GM04504 (cell line): ENCODE measurements around the gene DCAF11.

Source experiments
- DNase-seq: peaks from one replicate; pipeline ENCODE4 v3.0.0-alpha.2; 2012; ENCODE audit warnings: low read depth

The DCAF11 gene

DNA sequence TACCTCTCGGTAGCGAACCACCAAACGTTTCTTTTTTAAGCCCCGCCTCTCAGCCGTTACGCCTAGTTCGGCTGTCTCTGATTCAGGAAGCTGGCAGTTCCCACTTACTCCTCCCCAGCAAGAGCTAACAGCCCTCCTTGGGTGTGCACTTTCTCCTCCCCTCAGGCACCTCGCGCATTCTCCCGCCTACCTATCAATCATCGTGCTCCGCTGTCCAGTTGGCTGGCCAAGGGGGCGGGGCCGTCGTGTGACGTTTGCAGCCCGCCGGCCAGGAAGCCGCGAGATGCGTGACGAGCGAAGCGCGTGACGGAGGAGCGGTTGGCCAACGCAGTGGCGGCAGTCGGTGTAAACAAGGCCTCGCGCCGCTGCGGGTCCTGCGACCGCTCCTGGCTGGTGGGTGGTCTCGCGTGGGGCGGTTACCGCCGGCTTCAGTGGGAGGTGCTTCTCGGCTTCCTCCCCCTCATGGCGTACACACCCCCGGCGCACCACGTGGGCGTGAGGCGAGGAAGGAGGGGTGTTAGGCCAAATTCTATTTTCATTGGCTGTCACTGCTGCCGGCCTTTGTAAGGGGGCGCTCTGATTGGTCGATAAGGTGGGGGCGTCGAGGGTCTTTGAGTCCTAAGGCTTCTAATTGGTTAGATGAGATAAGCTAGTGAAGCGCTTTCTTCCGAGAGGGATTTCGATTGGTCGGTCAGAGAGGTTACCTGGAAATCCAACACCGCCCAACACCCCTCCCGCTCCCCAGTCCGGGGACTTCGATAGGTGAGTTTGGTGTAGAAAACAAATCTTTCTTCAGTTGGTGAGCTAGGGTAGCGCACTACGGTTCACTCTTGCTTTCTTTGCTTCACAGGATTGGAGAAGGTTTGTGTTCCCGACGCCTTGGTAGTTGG is at the start of gene DCAF11, which contains the start of gene NRL:
TSS of gene DCAF11 (plus strand) at position 246 of the 890 bp plus-strand sequence. CDS start 818 bp downstream, outside the sequence.
TSS of gene NRL (minus strand) at position 418 of the 890 bp plus-strand sequence. CDS start 32,101 bp downstream, outside the sequence.
- peak; percentile 99 for DNase-seq

DNA sequence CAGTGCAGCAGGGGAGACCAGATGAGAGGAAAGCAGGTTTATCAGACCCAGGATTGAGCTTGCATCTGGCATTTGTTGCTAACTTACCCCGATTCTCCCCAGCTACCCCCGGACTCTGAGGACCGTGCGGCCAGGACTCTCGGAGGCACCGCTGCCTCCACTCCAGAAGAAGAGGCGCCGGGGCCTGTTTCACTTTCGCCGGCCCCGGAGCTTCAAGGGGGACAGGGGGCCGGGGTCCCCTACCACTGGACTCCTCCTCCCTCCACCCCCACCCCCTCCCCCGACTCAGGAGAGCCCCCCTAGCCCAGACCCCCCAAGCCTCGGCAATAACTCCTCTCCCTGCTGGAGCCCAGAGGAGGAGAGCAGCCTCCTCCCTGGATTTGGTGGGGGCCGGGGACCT is 49.7 kb upstream of the DCAF11 start:
- no peak for DNase-seq

DNA sequence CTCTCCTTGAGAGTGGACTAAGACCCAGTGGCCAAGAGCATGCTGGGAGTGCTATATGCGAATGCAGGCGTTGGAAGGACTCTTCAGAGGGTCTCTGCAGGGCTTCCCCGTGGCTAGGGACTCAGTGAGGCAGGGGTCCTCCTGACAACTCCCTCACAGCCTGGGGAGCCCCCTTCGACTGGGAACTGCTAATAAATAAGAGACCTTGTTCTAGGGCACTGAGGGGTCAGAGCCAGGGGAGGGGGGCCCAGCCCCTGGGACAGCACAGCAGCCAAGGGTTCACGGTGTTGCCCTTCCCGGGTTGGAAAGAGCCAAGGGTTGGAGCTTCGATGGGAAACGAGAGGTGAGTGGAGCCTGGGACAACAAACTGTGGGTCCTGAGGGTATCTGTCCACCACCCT is 49.2 kb upstream of the DCAF11 start:
- no peak for DNase-seq

DNA sequence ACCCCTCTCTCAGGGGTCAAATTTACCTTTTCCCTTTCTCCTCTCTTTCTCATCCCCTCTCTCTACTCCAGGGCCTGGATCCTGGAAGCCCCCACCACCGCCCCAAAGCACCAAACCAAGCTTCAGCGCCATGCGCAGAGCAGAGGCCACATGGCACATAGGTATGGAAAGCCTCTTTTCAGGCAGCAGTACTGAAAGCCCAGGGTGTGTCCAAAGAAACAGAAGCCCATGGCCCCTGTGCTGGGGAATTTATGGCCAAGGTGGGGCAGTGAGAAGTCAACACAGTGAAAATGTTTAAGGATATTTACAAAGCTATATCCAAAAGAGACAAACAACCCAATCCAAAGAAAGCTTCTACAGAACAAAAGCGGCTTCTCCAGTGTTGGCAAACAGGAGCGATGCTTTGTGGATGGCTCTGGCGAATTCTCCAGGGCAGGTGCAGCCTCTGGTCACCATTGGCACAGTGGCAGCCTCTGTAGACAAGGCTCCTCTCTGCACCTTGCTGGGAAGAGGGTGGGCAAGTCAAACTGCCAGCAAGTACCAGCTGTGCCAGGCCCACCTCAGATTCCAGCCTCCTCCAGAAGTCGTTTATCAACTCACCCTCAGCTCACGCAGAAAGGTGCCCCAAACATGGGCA is 48.0 kb upstream of the DCAF11 start:
- no peak for DNase-seq

DNA sequence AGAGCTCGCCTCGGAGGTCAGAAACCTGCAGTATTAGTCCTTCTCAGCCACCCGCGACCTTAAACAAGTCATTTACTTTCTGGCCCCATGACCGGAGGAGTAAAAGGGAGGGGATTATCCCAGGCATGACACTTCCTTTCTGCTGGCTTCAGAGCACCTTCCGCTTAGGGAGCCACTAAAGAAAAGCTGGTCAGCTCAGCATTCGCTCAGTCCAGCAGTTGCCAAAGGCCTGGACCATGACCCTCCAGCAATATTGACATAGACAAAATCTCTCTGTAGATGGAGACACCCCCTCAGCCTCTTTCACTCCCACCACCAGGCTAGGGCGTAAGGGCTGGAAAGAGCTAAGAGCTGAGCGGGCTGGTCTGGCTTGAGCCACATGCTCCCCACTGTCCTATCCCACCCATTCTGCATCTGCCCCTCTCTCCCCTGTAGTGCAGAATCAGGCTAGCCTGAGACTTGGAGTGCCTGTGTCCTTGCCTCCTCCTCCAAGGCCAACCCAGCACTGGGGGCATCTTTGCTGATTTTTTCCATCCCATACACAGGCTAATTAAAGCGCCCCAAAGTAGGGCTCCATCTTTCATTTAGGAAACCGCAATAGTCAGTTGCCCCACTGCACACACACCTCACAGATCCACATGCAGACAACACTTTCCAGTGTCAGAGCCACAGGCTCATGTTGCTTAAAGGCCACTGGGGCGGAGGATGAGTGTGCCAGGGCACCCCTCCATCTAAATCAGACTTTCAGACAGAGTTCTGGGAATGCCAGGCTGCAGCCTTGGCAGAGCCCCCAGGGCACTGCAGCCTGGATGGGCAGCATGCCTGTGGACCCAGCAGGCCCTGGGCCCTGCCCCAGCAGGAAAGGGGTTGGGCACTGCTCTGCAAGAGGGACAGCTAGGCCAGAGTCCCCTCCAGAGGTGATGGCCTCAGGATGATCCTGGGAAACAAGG is 47.2 kb upstream of the DCAF11 start:
- DNase-seq, result no peak

DNA sequence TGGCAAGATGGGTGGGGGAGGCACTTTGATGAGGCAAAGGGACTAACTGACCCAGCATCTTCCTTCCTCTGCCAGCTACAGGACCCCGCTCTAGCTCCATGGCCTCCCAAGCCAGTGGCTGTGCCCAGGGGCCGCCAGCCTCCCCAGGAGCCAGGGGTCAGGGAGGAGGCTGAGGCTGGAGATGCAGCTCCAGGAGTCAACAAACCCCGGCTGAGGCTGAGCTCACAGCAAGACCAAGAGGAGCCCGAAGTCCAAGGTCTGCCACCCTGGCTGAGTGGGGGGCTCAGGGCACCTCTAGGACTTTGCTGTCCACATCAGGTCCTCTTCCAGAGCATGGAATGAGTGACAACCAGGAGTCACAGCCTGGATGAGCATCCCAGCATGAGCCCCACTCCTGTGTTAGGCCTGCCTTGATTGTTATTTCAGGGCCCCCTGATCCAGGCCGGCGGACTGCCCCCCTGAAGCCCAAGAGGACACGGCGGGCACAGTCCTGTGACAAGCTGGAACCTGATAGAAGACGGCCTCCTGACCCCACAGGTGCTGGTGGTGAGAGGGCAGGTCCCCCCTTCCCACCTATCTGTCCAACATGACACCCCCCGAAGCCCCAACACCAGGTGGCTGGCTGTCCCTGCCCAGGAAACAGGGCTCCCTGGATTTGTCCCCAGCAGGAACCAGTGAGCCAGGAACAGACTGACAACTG is 45.7 kb upstream of the DCAF11 start:
- DNase-seq, result no peak

DNA sequence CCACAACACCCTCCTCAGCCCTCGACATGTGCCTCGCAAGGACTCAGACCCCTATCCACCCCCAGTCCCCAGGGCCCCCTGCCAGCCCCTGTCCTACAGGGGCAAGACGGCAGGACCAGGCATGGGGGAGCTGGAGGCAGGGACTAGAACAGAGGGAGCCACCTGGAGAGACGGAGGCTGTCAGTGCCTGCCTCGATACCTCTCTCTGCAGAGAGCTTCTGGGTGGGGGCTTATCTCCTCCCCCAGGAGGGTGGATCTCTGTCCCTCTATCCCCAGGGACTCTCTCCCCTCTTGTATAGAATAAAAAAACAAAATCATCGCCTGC is 45.2 kb upstream of the DCAF11 start:
- no peak for DNase-seq

DNA sequence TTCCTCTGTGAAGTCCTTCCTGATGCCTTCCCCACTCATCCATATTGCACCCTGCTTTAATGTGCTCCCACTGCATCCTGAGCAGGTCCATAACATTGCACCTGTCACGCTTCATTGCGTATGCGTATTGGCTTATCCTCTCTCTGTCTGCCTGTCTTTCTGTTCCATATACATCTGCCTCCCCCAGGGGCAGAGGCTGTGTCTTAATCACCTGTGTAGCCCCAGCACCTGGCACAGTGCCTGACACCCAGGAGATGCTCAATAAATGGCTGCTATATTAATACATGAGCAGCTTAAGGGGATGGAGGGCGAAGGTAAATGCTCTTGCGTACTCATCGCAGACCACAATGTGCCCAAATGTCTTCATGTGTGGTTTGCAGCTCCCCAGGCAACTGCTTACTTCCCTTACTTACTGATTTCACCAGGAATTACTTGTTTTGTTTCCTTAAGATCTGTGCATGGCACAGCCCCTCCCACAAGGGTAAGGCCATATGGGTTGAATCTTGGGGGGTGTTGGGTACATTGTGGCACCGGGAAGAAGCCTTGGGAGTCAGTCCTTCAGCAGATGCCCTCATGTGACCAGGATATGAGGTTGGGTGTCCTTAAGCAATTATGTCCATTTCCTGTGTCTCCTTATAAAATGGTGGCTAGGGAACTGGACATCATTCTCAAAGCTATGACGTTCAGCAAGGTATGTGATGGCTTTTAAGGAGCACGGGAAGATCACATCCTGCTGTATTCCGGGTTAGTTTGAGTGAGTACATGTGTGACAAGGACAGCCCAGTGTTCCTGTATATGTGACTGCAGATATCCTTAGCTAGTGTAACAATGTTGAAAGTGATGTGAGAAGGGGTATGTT is 44.1 kb upstream of the DCAF11 start:
- no peak for DNase-seq

DNA sequence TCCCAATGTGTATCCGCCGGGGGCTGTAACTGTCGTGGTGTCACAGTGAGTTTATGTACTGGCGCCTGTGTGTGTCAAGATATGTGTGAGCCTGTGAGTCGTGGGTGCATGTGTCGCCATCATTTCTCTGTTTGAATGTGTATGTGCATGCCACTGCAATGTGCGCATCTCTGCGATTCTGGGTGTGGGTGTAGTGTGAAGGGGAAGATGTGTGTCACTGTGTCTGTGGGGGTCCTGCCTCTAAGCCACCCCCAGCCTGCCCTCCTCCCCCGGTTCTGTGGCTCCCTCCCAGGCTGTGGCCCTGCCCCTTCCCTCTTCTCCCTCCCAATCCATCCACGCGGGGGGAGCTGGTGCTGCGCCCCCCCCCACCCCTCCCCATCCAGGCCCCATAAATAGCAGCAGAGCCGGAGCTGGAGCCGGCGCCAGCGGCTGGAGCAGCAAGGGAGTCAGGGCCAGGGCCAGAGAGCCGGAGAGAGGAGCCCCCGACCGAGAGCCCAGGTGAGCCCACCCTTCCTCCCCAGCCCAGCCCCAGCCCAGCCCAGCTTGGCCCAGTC is 43.4 kb upstream of the DCAF11 start, which contains the start of gene CPNE6:
TSS of gene CPNE6 (plus strand) at position 419 of the 554 bp plus-strand sequence. CDS start 1,375 bp downstream, outside the sequence.
- no peak for DNase-seq

DNA sequence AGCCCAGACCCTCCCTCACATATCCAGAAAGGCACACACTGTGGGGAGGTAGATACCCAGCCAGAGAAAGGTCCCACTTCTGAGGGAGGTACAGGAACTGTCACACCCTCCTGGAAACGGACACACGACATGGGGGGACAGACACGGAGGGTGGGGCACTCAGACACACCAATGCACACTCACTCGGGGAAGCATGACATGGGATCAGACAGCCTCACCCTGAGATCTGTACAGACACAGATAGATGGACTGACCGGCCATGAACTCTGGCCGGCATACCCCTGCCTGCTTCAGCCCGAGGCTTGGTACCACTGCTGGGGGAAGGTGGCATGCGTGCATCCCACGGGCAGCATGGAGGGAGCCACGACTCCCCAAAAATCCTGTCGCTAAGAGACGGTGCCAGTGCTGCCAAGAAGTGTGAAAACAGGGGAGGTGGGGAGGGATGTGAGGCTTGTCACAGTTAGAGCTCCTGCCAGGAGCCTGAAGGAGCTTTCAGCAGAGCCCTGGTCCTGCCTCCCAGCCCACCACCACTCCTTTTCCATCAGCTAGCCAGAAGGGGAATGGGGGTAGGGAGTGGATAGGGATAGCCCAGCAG is 42.6 kb upstream of the DCAF11 start:
- DNase-seq, result no peak

DNA sequence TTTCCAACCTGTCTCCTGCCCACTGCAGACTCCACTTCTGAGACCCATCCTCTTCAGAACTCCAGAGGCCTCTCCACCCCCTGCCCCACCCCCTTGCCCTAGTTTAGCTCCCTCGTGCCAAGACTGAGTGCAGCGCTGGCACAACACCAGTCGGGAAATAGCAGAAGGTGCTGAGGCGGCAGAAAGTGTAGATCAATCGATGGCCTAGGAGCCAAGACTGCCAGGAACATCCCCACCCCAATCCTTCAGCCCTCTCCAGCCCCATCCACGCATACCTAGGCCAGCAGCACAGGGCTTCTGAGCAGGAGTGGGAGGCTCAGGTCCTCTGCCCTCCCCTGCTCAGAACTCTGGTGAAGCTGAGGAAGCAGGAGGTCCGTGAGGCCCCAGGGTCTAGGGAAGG is 42.1 kb upstream of the DCAF11 start:
- no peak for DNase-seq

DNA sequence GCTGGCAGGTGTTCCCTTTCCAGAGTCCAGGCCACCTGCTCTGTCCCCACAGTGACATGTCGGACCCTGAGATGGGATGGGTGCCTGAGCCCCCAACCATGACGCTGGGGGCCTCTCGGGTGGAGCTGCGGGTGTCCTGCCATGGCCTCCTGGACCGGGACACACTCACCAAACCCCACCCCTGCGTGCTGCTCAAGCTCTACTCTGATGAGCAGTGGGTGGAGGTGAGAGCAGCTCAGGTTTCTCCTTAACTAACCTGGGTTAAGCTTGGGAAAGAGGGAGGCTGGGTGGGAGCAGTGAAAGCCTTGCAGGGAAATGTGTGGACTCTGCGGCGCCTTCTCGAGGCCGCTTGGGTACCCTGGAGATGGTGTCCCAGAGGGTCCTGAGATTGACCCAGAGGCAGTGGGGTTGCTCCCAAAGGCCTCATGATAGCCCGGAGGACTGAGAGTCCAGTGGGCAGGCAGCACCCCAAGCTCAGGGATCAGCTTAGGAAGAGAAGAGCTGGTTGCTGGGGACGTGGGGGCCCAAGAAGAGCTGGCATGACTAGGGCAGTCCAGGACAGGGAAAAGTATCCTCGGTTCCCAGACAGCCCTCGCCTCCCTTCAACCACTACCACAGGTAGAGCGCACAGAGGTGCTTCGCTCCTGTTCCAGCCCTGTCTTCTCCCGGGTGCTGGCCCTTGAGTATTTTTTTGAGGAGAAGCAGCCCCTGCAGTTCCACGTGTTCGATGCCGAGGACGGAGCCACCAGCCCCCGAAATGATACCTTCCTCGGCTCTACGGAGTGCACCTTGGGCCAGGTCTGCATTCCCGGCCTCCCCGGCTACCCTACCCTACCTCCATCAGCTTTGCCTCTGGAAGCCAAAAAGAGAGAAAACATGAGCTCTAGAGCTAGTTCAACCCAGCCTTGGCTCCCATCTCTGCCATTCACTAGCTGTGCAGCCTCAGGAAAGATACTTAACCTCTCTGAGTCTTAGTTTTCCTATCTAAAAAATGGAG is 41.4 kb upstream of the DCAF11 start:
- DNase-seq, result no peak

DNA sequence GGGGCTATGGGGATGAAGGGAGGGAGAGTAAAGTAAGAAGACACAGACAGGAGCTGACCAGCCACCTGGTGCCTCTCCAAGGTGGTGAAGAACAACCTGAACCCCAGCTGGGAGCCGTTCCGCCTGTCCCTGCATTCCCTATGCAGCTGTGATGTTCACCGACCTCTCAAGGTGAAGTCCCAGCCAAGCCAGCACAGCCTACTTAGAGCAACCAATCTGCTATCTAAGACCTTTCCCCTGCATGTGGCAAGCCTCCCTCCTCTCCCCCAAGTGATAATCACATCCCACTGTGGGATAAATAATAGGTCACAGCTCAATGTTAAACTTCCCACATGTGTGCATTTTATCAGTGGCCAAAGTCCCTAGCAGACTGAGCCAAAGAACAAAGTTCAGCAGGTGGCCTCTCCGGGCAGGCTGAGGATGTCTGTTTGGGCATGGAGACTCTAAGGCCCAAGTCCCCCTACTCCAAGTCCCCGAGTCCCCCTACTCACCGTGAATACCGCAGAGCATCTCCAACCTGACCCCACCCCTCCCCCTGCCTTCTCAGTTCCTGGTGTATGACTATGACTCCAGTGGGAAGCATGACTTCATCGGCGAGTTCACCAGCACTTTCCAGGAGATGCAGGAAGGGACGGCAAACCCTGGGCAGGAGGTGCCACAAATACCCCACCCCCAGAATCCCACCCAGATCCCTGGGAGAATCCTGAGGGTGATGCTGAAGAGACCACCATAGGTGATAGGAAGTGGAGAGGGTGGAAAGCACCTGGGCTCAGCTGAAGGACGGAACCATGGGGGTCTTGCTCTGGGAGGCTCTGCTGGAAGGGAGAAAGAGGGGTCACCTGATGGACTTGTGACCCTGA is 39.7 kb upstream of the DCAF11 start:
- no peak for DNase-seq

DNA sequence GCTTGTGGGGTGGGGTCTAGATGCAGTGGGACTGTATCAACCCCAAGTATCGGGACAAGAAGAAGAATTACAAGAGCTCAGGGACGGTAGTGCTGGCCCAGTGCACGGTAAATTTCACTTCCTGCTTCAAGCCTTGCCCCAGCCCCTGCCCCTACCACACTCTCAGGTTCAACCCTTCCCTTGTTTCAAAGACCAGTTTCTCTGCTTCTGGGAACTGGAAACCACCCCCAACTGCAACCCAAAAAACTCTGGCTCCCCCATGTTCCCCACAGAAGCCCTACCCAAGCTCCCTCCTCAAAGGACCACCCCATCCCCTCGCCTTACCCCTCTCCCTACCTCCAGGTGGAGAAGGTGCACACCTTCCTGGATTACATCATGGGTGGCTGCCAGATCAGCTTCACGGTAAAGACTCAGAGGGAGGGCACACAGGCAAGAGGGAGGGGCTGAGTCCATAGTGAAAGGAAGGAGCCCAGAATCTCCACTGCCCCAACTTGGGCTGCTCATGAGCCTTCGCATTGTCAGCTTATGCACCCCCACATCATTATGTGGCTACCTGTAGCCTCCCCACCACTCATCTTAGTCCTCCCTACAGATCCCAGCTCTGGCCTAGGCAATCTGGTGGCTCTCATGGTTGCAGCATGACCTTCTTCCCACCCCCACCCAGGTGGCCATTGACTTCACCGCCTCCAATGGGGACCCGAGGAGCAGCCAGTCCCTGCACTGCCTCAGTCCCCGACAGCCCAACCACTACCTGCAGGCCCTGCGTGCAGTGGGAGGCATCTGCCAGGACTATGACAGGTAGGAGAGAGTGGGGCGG is 38.9 kb upstream of the DCAF11 start:
- DNase-seq, result no peak

DNA sequence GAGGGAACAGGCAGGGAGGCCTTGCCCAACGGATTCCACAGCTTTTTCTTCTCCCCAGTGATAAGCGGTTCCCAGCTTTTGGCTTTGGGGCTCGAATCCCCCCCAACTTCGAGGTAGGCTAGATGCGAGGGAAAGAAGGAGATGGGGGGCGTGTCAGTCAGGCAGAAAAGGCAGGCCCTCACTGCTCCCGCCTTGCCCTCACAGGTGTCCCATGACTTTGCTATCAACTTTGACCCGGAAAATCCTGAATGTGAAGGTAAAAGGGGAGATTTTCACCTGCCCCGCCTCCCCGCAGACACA is 38.3 kb upstream of the DCAF11 start:
- DNase-seq, result no peak

DNA sequence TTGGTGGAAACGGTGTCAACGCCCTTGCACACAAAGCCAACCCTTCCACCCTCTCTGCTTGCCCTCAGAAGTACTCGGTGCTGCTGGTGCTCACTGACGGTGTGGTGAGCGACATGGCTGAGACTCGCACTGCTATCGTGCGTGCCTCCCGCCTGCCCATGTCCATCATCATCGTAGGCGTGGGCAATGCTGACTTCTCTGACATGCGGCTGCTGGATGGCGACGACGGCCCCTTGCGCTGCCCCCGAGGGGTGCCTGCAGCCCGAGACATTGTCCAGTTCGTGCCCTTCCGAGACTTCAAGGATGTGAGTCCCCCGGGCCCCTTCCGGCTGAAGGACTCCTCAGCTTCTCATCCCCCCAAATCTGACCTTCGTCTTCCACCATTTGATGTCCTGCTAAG is 37.5 kb upstream of the DCAF11 start:
- no peak for DNase-seq

DNA sequence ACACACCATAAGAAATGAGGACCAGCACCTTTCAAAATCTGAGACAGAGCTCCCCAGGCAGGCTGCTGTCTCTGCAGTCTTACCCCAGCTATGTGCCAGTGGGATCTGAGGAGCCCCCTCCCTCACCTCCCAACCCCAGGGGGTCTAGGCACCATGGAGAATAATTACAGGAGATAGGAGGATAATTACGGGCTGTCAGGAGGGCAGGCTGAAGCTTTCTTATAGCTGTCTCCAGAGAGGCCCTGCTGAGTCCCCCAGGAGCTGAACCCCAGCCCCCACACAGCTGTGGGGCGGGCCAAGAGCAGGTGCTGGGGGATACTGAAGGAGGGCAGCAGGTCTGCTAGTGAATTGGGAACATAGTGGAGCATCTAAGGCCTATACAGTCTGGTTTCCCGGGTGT is 36.4 kb upstream of the DCAF11 start:
- DNase-seq, result no peak
